H1 (cell line): Measurements from ENCODE around the gene DLL3. TPM values are rescaled to one million over a fixed set of nuclear protein-coding genes. Genes with fewer than 3 reads are reported as not detected.

ENCODE experiments used
- CTCF ChIA-PET: fragments of 300-600 bp; sonication (Branson Sonifier 250); formaldehyde crosslinking; loops from one replicate; lab custom pipeline; 2021; ENCODE audit not compliant: partially characterized antibody; lab: Charles Lee
- POLR2A ChIA-PET: fragments of 300-600 bp; sonication (Branson Sonifier 250); formaldehyde crosslinking; loops from one replicate; lab custom pipeline; 2021; ENCODE audit warnings: inconsistent platforms; ENCODE audit not compliant: partially characterized antibody; lab: Charles Lee
- DNase-seq, 2 experiments: peaks; one replicate each; pipeline versions ENCODE4 v3.0.0 to v3.0.0-alpha.2; 2010 to 2022; ENCODE audit warnings: low spot score in 2 of 2, low read depth in 1 of 2, mixed read lengths in 1 of 2
- FAIRE-seq: peaks from 2 replicates; lab custom pipeline; 2011; peaks lifted over from hg19 to GRCh38; lab: Jason Lieb, UNC
- H2AFZ ChIP-seq: 2 replicates; pipeline ENCODE4 v1.8.1; 2012; ENCODE audit warnings: low read length, inconsistent platforms
- H2AK5ac ChIP-seq: 2 replicates; pipeline ENCODE4 v1.6.1; 2013; ENCODE audit warnings: low read depth, low read length
- H2BK120ac ChIP-seq: replicated peaks from 2 replicates; pipeline ENCODE3; 2013; ENCODE audit warnings: low read depth, low read length, inconsistent platforms
- H2BK12ac ChIP-seq: 2 replicates; pipeline ENCODE4 v1.6.1; 2013; ENCODE audit warnings: low read depth, low read length
- H2BK15ac ChIP-seq: 2 replicates; pipeline ENCODE4 v1.6.1; 2013; ENCODE audit warnings: low read length
- H2BK20ac ChIP-seq: 2 replicates; pipeline ENCODE4 v1.6.1; 2013; ENCODE audit warnings: low read length
- H2BK5ac ChIP-seq: 2 replicates; pipeline ENCODE4 v1.6.1; 2013; ENCODE audit warnings: low read depth, low read length
- H3K14ac ChIP-seq: 2 replicates; pipeline ENCODE4 v1.6.1; 2013; ENCODE audit warnings: inconsistent platforms; ENCODE audit not compliant: insufficient read length
- H3K18ac ChIP-seq: 2 replicates; pipeline ENCODE4 v1.6.1; 2013; ENCODE audit warnings: low read length; ENCODE audit errors: extremely low read depth
- H3K23ac ChIP-seq: 2 replicates; pipeline ENCODE4 v1.6.1; 2013; ENCODE audit warnings: inconsistent platforms; ENCODE audit not compliant: insufficient read length
- H3K23me2 ChIP-seq: 2 replicates; pipeline ENCODE4 v1.6.1; 2013; ENCODE audit warnings: low read depth, low read length
- H3K27ac ChIP-seq: 2 replicates; pipeline ENCODE4 v1.6.1; 2011; ENCODE audit warnings: low read depth, low read length, inconsistent platforms
- H3K27me3 ChIP-seq, 4 experiments: replicated peaks in 1 of 4; 1 replicate in 1 of 4; 2 replicates in 3 of 4; pipeline versions ENCODE4 v1.6.1 to v1.8.1; 2011 to 2013; ENCODE audit warnings: low read length in 3 of 4, mild to moderate bottlenecking in 3 of 4, inconsistent platforms in 2 of 4, mixed read lengths in 2 of 4, moderate library complexity in 1 of 4; ENCODE audit not compliant: control insufficient read depth in 3 of 4, insufficient read depth in 3 of 4; ENCODE audit errors: extremely low read depth in 1 of 4
- H3K36me3 ChIP-seq, 4 experiments: 2 replicates each; pipeline versions ENCODE4 v1.6.1 to v1.8.1; 2011 to 2013; ENCODE audit warnings: mild to moderate bottlenecking in 4 of 4, low read length in 3 of 4, moderate library complexity in 2 of 4, control low read depth in 1 of 4, inconsistent platforms in 1 of 4; ENCODE audit not compliant: insufficient read depth in 4 of 4, control insufficient read depth in 2 of 4
- H3K4ac ChIP-seq: replicated peaks from 2 replicates; pipeline ENCODE3; 2013; ENCODE audit warnings: low read length, low read depth, mixed read lengths, inconsistent platforms; ENCODE audit not compliant: insufficient read length
- H3K4me1 ChIP-seq, 4 experiments: replicated peaks in 1 of 4; 1 replicate in 1 of 4; 2 replicates in 3 of 4; pipeline versions ENCODE4 v1.6.1 to v1.8.1; 2011 to 2013; ENCODE audit warnings: low read length in 3 of 4, inconsistent platforms in 2 of 4, mixed read lengths in 1 of 4; ENCODE audit not compliant: insufficient read depth in 4 of 4, control insufficient read depth in 3 of 4
- H3K4me2 ChIP-seq, 2 experiments: 2 replicates each; pipeline versions ENCODE4 v1.6.1 to v1.8.1; 2011 to 2013; ENCODE audit warnings: low read depth in 2 of 2, low read length in 2 of 2, control low read depth in 1 of 2, inconsistent platforms in 1 of 2, mild to moderate bottlenecking in 1 of 2; ENCODE audit not compliant: insufficient read depth in 1 of 2
- H3K4me3 ChIP-seq, 4 experiments: fragments of 200-600, 300-600 bp in 1 of 4; sonication (generic), shearing (Covaris generic), sonication (Bioruptor Twin) in 1 of 4; 2 replicates each; pipeline versions ENCODE4 v1.5.1 to v1.8.1; 2011 to 2016; ENCODE audit warnings: low read length in 4 of 4, low read depth in 3 of 4, control low read depth in 2 of 4, inconsistent platforms in 2 of 4, mild to moderate bottlenecking in 2 of 4, mixed read lengths in 1 of 4, moderate library complexity in 1 of 4; ENCODE audit not compliant: insufficient read depth in 2 of 4; ENCODE audit errors: extremely low read depth in 1 of 4
- H3K56ac ChIP-seq: replicated peaks from 2 replicates; pipeline ENCODE3; 2013; ENCODE audit warnings: low read depth, mild to moderate bottlenecking, mixed read lengths, low read length, inconsistent platforms; ENCODE audit not compliant: insufficient read length
- H3K79me1 ChIP-seq: 2 replicates; pipeline ENCODE4 v1.6.1; 2013; ENCODE audit warnings: low read depth, low read length, control low read depth
- H3K79me2 ChIP-seq, 2 experiments: 2 replicates each; pipeline versions ENCODE4 v1.6.1 to v1.8.1; 2012 to 2013; ENCODE audit warnings: low read length in 2 of 2, mild to moderate bottlenecking in 2 of 2, inconsistent platforms in 1 of 2; ENCODE audit not compliant: insufficient read depth in 2 of 2, control insufficient read depth in 1 of 2
- H3K9ac ChIP-seq, 4 experiments: replicated peaks in 1 of 4; 1 replicate in 1 of 4; 2 replicates in 3 of 4; pipeline versions ENCODE4 v1.6.1 to v1.8.1; 2011 to 2013; ENCODE audit warnings: low read depth in 3 of 4, low read length in 3 of 4, control low read depth in 2 of 4, mild to moderate bottlenecking in 2 of 4, moderate library complexity in 2 of 4, inconsistent platforms in 1 of 4; ENCODE audit errors: extremely low read depth in 1 of 4
- H3K9me3 ChIP-seq, 2 experiments: 2 replicates each; pipeline versions ENCODE4 v1.6.1 to v1.8.1; 2012 to 2013; ENCODE audit warnings: mild to moderate bottlenecking in 2 of 2, moderate library complexity in 2 of 2, control low read depth in 1 of 2, inconsistent platforms in 1 of 2, low read depth in 1 of 2, low read length in 1 of 2, mixed read lengths in 1 of 2; ENCODE audit not compliant: insufficient read depth in 2 of 2
- H4K20me1 ChIP-seq, 2 experiments: replicated peaks in 1 of 2; 2 replicates each; pipeline versions ENCODE3 to v1.8.1; 2011 to 2013; ENCODE audit warnings: inconsistent platforms in 2 of 2, low read length in 2 of 2, mild to moderate bottlenecking in 1 of 2; ENCODE audit not compliant: insufficient read depth in 2 of 2, control insufficient read depth in 1 of 2
- H4K5ac ChIP-seq: 2 replicates; pipeline ENCODE4 v1.6.1; 2013; ENCODE audit warnings: low read length, low read depth, mixed read lengths, inconsistent platforms; ENCODE audit not compliant: insufficient read length
- H4K8ac ChIP-seq: 2 replicates; pipeline ENCODE4 v1.8.0; 2013; ENCODE audit warnings: mild to moderate bottlenecking, moderate library complexity, low read length, inconsistent platforms; ENCODE audit not compliant: insufficient read depth; ENCODE audit errors: extremely low read depth
- H4K91ac ChIP-seq: replicated peaks from 2 replicates; pipeline ENCODE3; 2013; ENCODE audit warnings: low read length, mixed read lengths, inconsistent platforms; ENCODE audit not compliant: insufficient read length
- ASH2L ChIP-seq: fragments of 200-600, 300-600 bp; sonication (generic); IDR thresholded peaks from one replicate; pipeline ENCODE4 v1.7.1; 2017; ENCODE audit warnings: low read length
- BCL11A ChIP-seq, 2 experiments: IDR thresholded peaks; one replicate each; pipeline ENCODE4 v1.6.1; 2011; ENCODE audit warnings: low read depth in 2 of 2, low read length in 2 of 2, mild to moderate bottlenecking in 2 of 2
- CBX8 ChIP-seq: fragments of 300-800, 300-1000 bp; sonication (generic); IDR thresholded peaks from 2 replicates; pipeline ENCODE4 v1.7.1; 2016; ENCODE audit warnings: low read depth, low read length, borderline replicate concordance
- CREB1 ChIP-seq: IDR thresholded peaks from 2 replicates; pipeline ENCODE4 v1.6.1; 2012; ENCODE audit warnings: inconsistent platforms
- HDAC2 ChIP-seq, 2 experiments: fragments of 300-600 bp in 1 of 2; sonication (generic) in 1 of 2; IDR thresholded peaks; 2 replicates each; pipeline ENCODE4 v1.6.1; 2011 to 2012; ENCODE audit warnings: low read depth in 2 of 2, low read length in 2 of 2, mild to moderate bottlenecking in 2 of 2, moderate library complexity in 2 of 2, borderline replicate concordance in 1 of 2, inconsistent platforms in 1 of 2
- KDM4A ChIP-seq: IDR thresholded peaks from one replicate; pipeline ENCODE4 v1.7.1; 2012; ENCODE audit warnings: low read depth, mild to moderate bottlenecking, moderate library complexity, low read length, inconsistent platforms; ENCODE audit not compliant: severe bottlenecking
- MAFK ChIP-seq: IDR thresholded peaks from 2 replicates; pipeline ENCODE4 v1.6.1; 2012; ENCODE audit warnings: low read depth, mild to moderate bottlenecking, improper control_type of control experiment, low read length
- MAX ChIP-seq: IDR thresholded peaks from 2 replicates; pipeline ENCODE4 v1.6.1; 2012; ENCODE audit warnings: inconsistent platforms
- SUZ12 ChIP-seq: fragments of 200-600 bp; sonication (generic); IDR thresholded peaks from 2 replicates; pipeline ENCODE4 v1.6.1; 2012; ENCODE audit warnings: mild to moderate bottlenecking, inconsistent platforms, low read length, moderate library complexity, mixed read lengths
- TAF1 ChIP-seq: IDR thresholded peaks from 2 replicates; pipeline ENCODE4 v1.6.1; 2011; ENCODE audit warnings: mild to moderate bottlenecking, low read depth, low read length
- TCF12 ChIP-seq: IDR thresholded peaks from 2 replicates; pipeline ENCODE4 v1.6.1; 2011; ENCODE audit warnings: low read depth, mild to moderate bottlenecking, low read length
- USF2 ChIP-seq: IDR thresholded peaks from 2 replicates; pipeline ENCODE4 v1.6.1; 2011; ENCODE audit warnings: low read length, improper control_type of control experiment
- WGBS, 2 experiments: shearing (Covaris generic) in 1 of 2; methylation state at CpG; one replicate each; pipeline versions ENCODE4 v1.1.6 to v1.1.7; 2013 to 2015; ENCODE audit warnings: low lambda C conversion rate in 2 of 2, mixed read lengths in 2 of 2, inconsistent platforms in 1 of 2, low coverage in 1 of 2, missing lambda C conversion rate in 1 of 2; ENCODE audit not compliant: insufficient replicate concordance in 2 of 2, insufficient coverage in 1 of 2, insufficient read length in 1 of 2; ENCODE audit errors: extremely low coverage in 1 of 2, missing lambda C conversion rate in 1 of 2; 5-methylcytosine and 5-hydroxymethylcytosine counted together
- polyA plus RNA-seq, 7 experiments: library from polyadenylated mRNA; depleted of rRNA in 3 of 7; stranded (reverse) in 5 of 7; unstranded in 2 of 7; fragments of >200 nt in 5 of 7; fragments of 200-250 nt in 2 of 7; gene quantifications; 1 replicate in 5 of 7; 2 replicates in 1 of 7; 4 replicates in 1 of 7; pipeline versions ENCODE4 v1.2.1 to v1.2.3, GENCODE V29; 2011 to 2013; ENCODE audit warnings: missing spikeins in 2 of 7, mixed read lengths in 2 of 7
- total RNA-seq: library from RNA; stranded (reverse); fragmentation: NEBNext Ultra II Directional; extraction: Animal tissue kit (Norgen Biotek cat#: 25700); gene quantifications from 2 replicates; pipeline ENCODE4 v1.2.1, GENCODE V29; 2021

Gene DLL3
- total and polyA plus RNA-seq, 2 of the 8 experiments (the other 6 are each of a cell fraction or from before 2014, with no cell fraction given), result 12.2 to 13.8 TPM

- H3K4me1 ChIP-seq, result no peaks in the 10 kb centered on the region
- H3K56ac ChIP-seq, result no peak overlapping the region
- H3K23ac ChIP-seq, result no peak overlapping the region
- no peaks in the 10 kb centered on the region for H3K9me3 ChIP-seq
- no peaks in the 10 kb centered on the region for H3K79me1 ChIP-seq
- no peak overlapping the region for H4K8ac ChIP-seq
- H2BK12ac ChIP-seq, result no peak overlapping the region
- H2AFZ ChIP-seq, result no peak overlapping the region
- no peaks in the 10 kb centered on the region for H3K23me2 ChIP-seq
- H3K36me3 ChIP-seq, result peaks cover 2 to 11% (median 3%) of the 10 kb centered on the region in 4 experiments; a peak in 3 of 8 replicates
- POLR2A ChIA-PET, result interaction anchor here (1.5 to 2.7 kb wide), 5 partner anchors 9 to 90 kb away, joined by 4 to 13 read pairs (median 8); partner anchors contain the start of gene RPS16
- H3K4ac ChIP-seq, result no peak overlapping the region
- no peaks in the 10 kb centered on the region for H3K79me2 ChIP-seq
- no peak overlapping the region for H2BK5ac ChIP-seq
- no peak overlapping the region for H2BK15ac ChIP-seq
- no peak overlapping the region for H3K4me2 ChIP-seq
- H3K4me3 ChIP-seq, result no peak overlapping the region
- H3K14ac ChIP-seq, result no peak overlapping the region
- WGBS, 2 experiments, result 95% methylated on average over 3 of the region's 3 CpGs; no CpG with 5 or more reads in 1 of the 2 experiments
- H4K91ac ChIP-seq, result no peak overlapping the region
- no peak overlapping the region for H3K27ac ChIP-seq
- no peak for FAIRE-seq
- H3K27me3 ChIP-seq, result no peaks in the 10 kb centered on the region
- H2AK5ac ChIP-seq, result no peak overlapping the region
- H2BK120ac ChIP-seq, result no peak overlapping the region
- H3K9ac ChIP-seq, result no peak overlapping the region
- H4K5ac ChIP-seq, result no peak overlapping the region
- no peak for DNase-seq
- H3K18ac ChIP-seq, result no peak overlapping the region
- CTCF ChIA-PET, result interaction anchor here (0.7 to 10.6 kb wide), 5 partner anchors 8 to 50 kb away, joined by 3 to 101 read pairs (median 17); partner anchors contain the start of genes EID2, EID2B and SELENOV
- no peak overlapping the region for H2BK20ac ChIP-seq
- H4K20me1 ChIP-seq, result peaks cover 0 to 4% of the 10 kb centered on the region in 2 experiments
- TF ChIP-seq CREB1 (no peak), CBX8 (no peak), USF2 (no peak), SUZ12 (no peak), TCF12 (no peak), TAF1 (no peak), MAFK (no peak), HDAC2 (IDR thresholded peaks at IDR 0.05; ENCODE audit: borderline replicate concordance in 1 of 2, low read depth in 2 of 2, low read length in 2 of 2) (no peak), KDM4A (no peak), BCL11A (IDR thresholded peaks at IDR 0.05; ENCODE audit: low read depth in 2 of 2, low read length in 2 of 2) (no peak), MAX (no peak), ASH2L (no peak)
These were observed 26.5 kb downstream of the DLL3 start for GRCh38 chr19:39525205-39525604.
